ENCODE data around the gene ADAMTS18. TPM values are rescaled to one million over a fixed set of nuclear protein-coding genes. Genes with fewer than 3 reads are reported as not detected.
"Not testable (repeated sequence)": the region's sequence is repeated elsewhere in the genome, so short reads cannot be mapped to it uniquely, and the experiment has no call there.

ADAMTS18 gene
- total RNA-seq, 4 donors from 2014 or later: 2.8 to 21.1 (median 7.8) TPM

- no peak for TF ChIP-seq CTCF (IDR thresholded peaks at IDR 0.05)
- no peak for DNase-seq (ENCODE audit: low spot score)
- no peak for ATAC-seq (ENCODE audit: low FRiP score)
Measured at GRCh38 chr16:77285676-77286075, 149.2 kb downstream of the ADAMTS18 start.

- DNase-seq (ENCODE audit: low spot score) (no peak), ATAC-seq (ENCODE audit: low FRiP score) (no peak)
- no peak for TF ChIP-seq CTCF (IDR thresholded peaks at IDR 0.05)
Measured at GRCh38 chr16:77282345-77282744, 152.5 kb downstream of the ADAMTS18 start.

GRCh38 chr16:77279316-77279715 is 155.5 kb downstream of the ADAMTS18 start:
- not testable (repeated sequence) for DNase-seq (ENCODE audit: low spot score); ATAC-seq (ENCODE audit: low FRiP score)

DNA sequence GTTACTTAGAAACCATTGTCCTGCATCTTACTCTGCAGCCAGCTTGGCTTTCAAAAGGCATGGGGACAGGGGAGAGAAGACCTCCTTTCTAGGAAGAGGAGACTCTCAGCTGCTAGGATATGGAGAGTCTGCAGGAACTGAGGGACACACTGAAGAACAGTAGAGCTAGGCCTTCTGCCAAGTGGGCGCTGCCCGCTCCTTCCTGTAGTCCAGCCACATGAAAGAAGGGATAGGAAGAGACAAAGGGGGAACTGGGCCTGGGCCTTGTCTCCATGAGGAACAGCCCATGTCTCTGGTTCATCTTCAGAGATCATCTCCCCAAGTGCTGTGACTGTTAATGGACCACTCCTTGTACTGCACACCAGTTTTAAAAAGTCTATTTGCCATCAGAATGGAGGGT is 157.3 kb downstream of the ADAMTS18 start:
- no peak for ATAC-seq (ENCODE audit: low FRiP score)
- no peak for TF ChIP-seq CTCF (IDR thresholded peaks at IDR 0.05)
- no peak for DNase-seq (ENCODE audit: low spot score)

DNA sequence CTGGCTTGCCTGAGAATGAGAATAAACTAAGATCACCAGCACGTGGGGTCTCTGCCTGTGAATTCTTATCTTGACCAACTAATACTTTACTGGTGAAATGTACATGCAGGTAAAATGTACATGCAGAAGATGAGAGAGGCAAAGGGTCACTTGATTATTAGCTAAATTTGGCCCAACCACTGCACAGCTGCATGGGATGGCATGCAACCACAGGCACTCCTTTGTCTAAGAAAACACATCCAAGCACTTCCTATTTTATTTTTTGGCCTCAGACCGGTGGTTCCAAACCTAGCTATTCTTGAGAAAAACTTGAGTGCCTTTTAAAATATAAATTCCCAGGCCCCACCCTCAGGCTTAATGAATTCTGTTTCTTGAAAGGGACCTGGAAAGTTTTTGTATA is 157.7 kb downstream of the ADAMTS18 start:
- DNase-seq (ENCODE audit: low spot score) (no peak), ATAC-seq (ENCODE audit: low FRiP score) (no peak)
- no peak for TF ChIP-seq CTCF (IDR thresholded peaks at IDR 0.05)

DNA sequence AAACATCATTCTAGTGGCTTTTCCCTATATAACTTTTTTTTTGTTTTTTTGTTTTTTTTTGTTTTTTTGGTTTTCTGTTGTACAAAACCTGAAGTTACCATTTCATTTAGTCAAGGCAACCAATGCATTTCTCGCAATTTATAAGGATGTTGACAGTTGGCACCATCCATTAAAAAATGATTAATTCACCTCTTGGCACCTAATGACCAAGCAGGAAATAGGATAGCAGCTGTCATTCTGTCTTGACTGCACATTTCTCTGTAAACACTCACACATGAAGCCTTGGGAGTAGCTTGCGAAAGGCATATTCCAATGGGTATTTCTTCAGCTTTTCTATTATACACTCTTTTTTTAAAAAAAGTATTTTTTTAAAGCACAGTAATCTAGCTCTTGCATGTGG is 158.2 kb downstream of the ADAMTS18 start:
- DNase-seq (ENCODE audit: low spot score) (no peak), ATAC-seq (ENCODE audit: low FRiP score) (no peak)
- no peak for TF ChIP-seq CTCF (IDR thresholded peaks at IDR 0.05)

DNA sequence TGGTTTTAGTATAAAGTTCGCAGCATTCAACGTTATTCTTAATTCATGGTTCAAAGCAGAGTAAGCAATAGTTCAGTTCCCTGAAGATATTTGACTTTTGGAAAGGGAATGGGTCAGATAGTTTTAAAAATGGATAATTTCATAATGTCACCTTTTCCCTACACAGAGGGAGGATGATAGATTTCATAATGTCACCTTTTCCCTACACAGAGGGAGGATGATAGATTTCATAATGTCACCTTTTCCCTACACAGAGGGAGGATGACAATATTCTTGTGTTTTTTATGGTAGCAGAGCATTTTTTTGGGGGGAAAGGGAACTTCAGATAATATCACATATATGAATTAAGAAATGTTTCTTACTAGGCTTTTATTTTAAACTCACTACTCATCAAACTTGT is 159.5 kb downstream of the ADAMTS18 start:
- ATAC-seq (ENCODE audit: low FRiP score); DNase-seq (ENCODE audit: low spot score): not testable (repeated sequence)

GRCh38 chr16:77273815-77274214 is 161.0 kb downstream of the ADAMTS18 start:
- no peak for TF ChIP-seq CTCF (IDR thresholded peaks at IDR 0.05)
- no peak for ATAC-seq (ENCODE audit: low FRiP score)
- no peak for DNase-seq (ENCODE audit: low spot score)
